ENCODE results near the gene MAGEA2B. TPM values are rescaled to one million over a fixed set of nuclear protein-coding genes. Genes with fewer than 3 reads are reported as not detected.
"Not testable (repeated sequence)": the region's sequence is repeated elsewhere in the genome, so short reads cannot be mapped to it uniquely, and the experiment has no call there.

Gene MAGEA2B
- total RNA-seq, 4 donors from 2014 or later = not detected

DNA sequence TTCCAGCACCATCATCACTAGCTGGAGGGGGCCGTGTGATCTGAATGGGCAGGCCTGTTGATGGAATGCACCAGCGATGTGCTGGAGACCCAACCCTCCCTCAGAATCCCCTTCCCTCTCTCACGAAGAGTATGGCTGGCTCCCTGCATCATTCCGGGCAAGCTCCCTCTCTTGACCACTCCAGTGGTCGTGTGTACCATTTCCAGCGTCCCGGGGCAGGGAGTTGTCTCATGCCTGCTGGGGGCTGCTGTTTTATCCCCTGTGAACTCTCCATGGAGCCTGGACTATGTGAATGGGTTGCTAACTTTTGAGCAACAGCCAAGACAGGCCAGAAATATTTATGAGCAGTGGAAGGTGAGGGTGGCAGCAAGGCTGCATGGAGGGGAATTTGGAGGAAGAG, 11.0 kb downstream of the MAGEA2B start:
- no peaks in the 10 kb centered on the region for H3K4me1 ChIP-seq
- H3K27ac ChIP-seq (replicated peaks in 1 of 4) = no peak overlapping the region
- no peak overlapping the region for H3K4me3 ChIP-seq
- H3K27me3 ChIP-seq = no peaks in the 10 kb centered on the region
- TF ChIP-seq, protein P1, sequence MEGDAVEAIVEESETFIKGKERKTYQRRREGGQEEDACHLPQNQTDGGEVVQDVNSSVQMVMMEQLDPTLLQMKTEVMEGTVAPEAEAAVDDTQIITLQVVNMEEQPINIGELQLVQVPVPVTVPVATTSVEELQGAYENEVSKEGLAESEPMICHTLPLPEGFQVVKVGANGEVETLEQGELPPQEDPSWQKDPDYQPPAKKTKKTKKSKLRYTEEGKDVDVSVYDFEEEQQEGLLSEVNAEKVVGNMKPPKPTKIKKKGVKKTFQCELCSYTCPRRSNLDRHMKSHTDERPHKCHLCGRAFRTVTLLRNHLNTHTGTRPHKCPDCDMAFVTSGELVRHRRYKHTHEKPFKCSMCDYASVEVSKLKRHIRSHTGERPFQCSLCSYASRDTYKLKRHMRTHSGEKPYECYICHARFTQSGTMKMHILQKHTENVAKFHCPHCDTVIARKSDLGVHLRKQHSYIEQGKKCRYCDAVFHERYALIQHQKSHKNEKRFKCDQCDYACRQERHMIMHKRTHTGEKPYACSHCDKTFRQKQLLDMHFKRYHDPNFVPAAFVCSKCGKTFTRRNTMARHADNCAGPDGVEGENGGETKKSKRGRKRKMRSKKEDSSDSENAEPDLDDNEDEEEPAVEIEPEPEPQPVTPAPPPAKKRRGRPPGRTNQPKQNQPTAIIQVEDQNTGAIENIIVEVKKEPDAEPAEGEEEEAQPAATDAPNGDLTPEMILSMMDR (IDR thresholded peaks at IDR 0.05) = no peak
- TF ChIP-seq POLR2A (IDR thresholded peaks at IDR 0.05; ENCODE audit: low read depth) (no peak), EP300 (IDR thresholded peaks at IDR 0.05) (no peak), POLR2AphosphoS5 (IDR thresholded peaks at IDR 0.05) (no peak)
- WGBS = 80% methylated on average over 7 of the region's 7 CpGs
- no peaks in the 10 kb centered on the region for H3K9me3 ChIP-seq
- no peak for DNase-seq (ENCODE audit: extremely low spot score)
- H3K36me3 ChIP-seq = no peaks in the 10 kb centered on the region
- intact Hi-C loops (cut with DNase I) = no loop called here

GRCh38 chrX:152733261-152733975, 19.0 kb downstream of the MAGEA2B start, which contains the start of the genes CSAG1 and MAGEA12:
TSS of gene CSAG1 (minus strand) at chrX:152733721. CDS start at chrX:152732460, 1,261 bp downstream.
TSS of gene MAGEA12 (plus strand) at chrX:152733757. CDS start at chrX:152736162, 2,405 bp downstream.
- intact Hi-C loops (cut with DNase I) = no loop called here
- no peaks in the 10 kb centered on the region for H3K4me1 ChIP-seq
- H3K9me3 ChIP-seq = no peaks in the 10 kb centered on the region
- no peaks in the 10 kb centered on the region for H3K27me3 ChIP-seq
- no peak for DNase-seq (ENCODE audit: extremely low spot score)
- 82% methylated on average over 19 of the region's 21 CpGs for WGBS
- TF ChIP-seq, protein P1 (IDR thresholded peaks at IDR 0.05) = no peak
- TF ChIP-seq POLR2A (IDR thresholded peaks at IDR 0.05; ENCODE audit: low read depth) = no peak
- TF ChIP-seq EP300 (IDR thresholded peaks at IDR 0.05) = no peak
- no peak for TF ChIP-seq POLR2AphosphoS5 (IDR thresholded peaks at IDR 0.05)
- no peak within 1 kb of the TSS for H3K4me3 ChIP-seq
- H3K27ac ChIP-seq (replicated peaks in 1 of 4) = no peak within 1 kb of the TSS
- H3K36me3 ChIP-seq = no peaks in the 10 kb centered on the region

- H3K27ac ChIP-seq (replicated peaks in 1 of 4); H3K4me1 ChIP-seq; intact Hi-C loops (cut with DNase I); H3K36me3 ChIP-seq; H3K27me3 ChIP-seq; H3K4me3 ChIP-seq; DNase-seq (ENCODE audit: extremely low spot score); H3K9me3 ChIP-seq: not testable (repeated sequence)
- 86% methylated on average over 8 of the region's 22 CpGs for WGBS
Observed at GRCh38 chrX:152734143-152734858, 19.9 kb downstream of the MAGEA2B start.

DNA sequence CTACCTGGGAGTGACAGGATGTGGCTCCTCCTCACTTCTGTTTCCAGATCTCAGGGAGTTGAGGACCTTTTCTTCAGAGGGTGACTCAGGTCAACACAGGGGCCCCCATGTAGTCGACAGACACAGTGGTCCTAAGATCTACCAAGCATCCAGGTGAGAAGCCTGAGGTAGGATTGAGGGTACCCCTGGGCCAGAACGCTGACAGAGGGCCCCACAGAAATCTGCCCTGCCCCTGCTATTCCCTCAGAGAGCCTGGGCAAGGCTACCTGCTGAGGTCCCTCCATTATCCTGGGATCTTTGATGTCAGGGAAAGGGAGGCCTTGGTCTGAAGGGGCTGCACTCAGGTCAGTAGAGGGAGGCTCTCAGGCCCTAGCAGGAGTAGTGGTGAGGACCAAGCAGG, 20.7 kb downstream of the MAGEA2B start:
- Histone ChIP-seq H3K36me3 (no peaks in the 10 kb centered on the region), H3K4me1 (no peaks in the 10 kb centered on the region), H3K9me3 (no peaks in the 10 kb centered on the region), H3K4me3 (no peak overlapping the region), H3K27me3 (no peaks in the 10 kb centered on the region), H3K27ac (replicated peaks in 1 of 4) (no peak overlapping the region)
- intact Hi-C loops (cut with DNase I) = no loop called here
- DNase-seq (ENCODE audit: extremely low spot score) = no peak
- 90% methylated on average over 2 of the region's 2 CpGs for WGBS
- TF ChIP-seq POLR2AphosphoS5 (IDR thresholded peaks at IDR 0.05) = no peak
- TF ChIP-seq, protein P1 (IDR thresholded peaks at IDR 0.05) = no peak
- no peak for TF ChIP-seq EP300 (IDR thresholded peaks at IDR 0.05)
- TF ChIP-seq POLR2A (IDR thresholded peaks at IDR 0.05; ENCODE audit: low read depth) = no peak

- H3K27me3 ChIP-seq = no peaks in the 10 kb centered on the region
- no peak overlapping the region for H3K27ac ChIP-seq (replicated peaks in 1 of 4)
- no peaks in the 10 kb centered on the region for H3K4me1 ChIP-seq
- intact Hi-C loops (cut with DNase I) = no loop called here
- DNase-seq (ENCODE audit: extremely low spot score) = no peak
- H3K4me3 ChIP-seq = no peak overlapping the region
- 90% methylated on average over 10 of the region's 12 CpGs for WGBS
- TF ChIP-seq EP300 (IDR thresholded peaks at IDR 0.05) = no peak
- no peak for TF ChIP-seq POLR2A (IDR thresholded peaks at IDR 0.05; ENCODE audit: low read depth)
- TF ChIP-seq POLR2AphosphoS5 (IDR thresholded peaks at IDR 0.05) = no peak
- TF ChIP-seq, protein P1 (IDR thresholded peaks at IDR 0.05) = no peak
- no peaks in the 10 kb centered on the region for H3K9me3 ChIP-seq
- H3K36me3 ChIP-seq = no peaks in the 10 kb centered on the region
Observed at GRCh38 chrX:152735860-152736511, 21.6 kb downstream of the MAGEA2B start.

DNA sequence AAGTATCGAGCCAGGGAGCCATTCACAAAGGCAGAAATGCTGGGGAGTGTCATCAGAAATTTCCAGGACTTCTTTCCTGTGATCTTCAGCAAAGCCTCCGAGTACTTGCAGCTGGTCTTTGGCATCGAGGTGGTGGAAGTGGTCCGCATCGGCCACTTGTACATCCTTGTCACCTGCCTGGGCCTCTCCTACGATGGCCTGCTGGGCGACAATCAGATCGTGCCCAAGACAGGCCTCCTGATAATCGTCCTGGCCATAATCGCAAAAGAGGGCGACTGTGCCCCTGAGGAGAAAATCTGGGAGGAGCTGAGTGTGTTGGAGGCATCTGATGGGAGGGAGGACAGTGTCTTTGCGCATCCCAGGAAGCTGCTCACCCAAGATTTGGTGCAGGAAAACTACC, 22.1 kb downstream of the MAGEA2B start:
- DNase-seq (ENCODE audit: extremely low spot score); H3K4me3 ChIP-seq; H3K36me3 ChIP-seq; H3K27me3 ChIP-seq; H3K27ac ChIP-seq (replicated peaks in 1 of 4); H3K4me1 ChIP-seq; H3K9me3 ChIP-seq; intact Hi-C loops (cut with DNase I): not testable (repeated sequence)
- 87% methylated on average over 12 of the region's 12 CpGs for WGBS
